DND-41 (cell line): ENCODE data around the gene TBATA.

Experiments used
- ATAC-seq: fragments of 200-7000 bp; cut with Tn5 transposase; 3 replicates; pipeline ENCODE4 v1.9.1; 2021; ENCODE audit warnings: low read depth; ENCODE audit not compliant: insufficient read depth
- DNase-seq: peaks from one replicate; pipeline ENCODE4 v3.0.0-alpha.2; 2020
- H2AFZ ChIP-seq: 2 replicates; pipeline ENCODE4 v1.6.0; 2012; ENCODE audit warnings: low read depth, low read length
- H3K27ac ChIP-seq: 2 replicates; pipeline ENCODE4 v1.5.1; 2012; ENCODE audit warnings: low read length, inconsistent platforms
- H3K27me3 ChIP-seq: fragments of 200-600 bp; sonication (generic); 2 replicates; pipeline ENCODE4 v1.6.0; 2012; ENCODE audit warnings: low read length, mild to moderate bottlenecking, inconsistent platforms; ENCODE audit not compliant: insufficient read depth, poor library complexity
- H3K36me3 ChIP-seq: 2 replicates; pipeline ENCODE4 v1.5.1; 2012; ENCODE audit warnings: low read length, inconsistent platforms; ENCODE audit not compliant: insufficient read depth
- H3K4me1 ChIP-seq: 2 replicates; pipeline ENCODE4 v1.5.1; 2012; ENCODE audit warnings: mild to moderate bottlenecking, low read length; ENCODE audit not compliant: insufficient read depth
- H3K4me2 ChIP-seq: 2 replicates; pipeline ENCODE4 v1.6.0; 2012; ENCODE audit warnings: mild to moderate bottlenecking, moderate library complexity, low read length, inconsistent platforms; ENCODE audit not compliant: insufficient read depth
- H3K4me3 ChIP-seq, 2 experiments: fragments of 200-600 bp in 1 of 2; shearing (Covaris generic) in 1 of 2; 2 replicates each; pipeline ENCODE4 v1.5.1; 2012 to 2016; ENCODE audit warnings: inconsistent platforms in 2 of 2, low read length in 2 of 2, mild to moderate bottlenecking in 2 of 2, low read depth in 1 of 2, moderate library complexity in 1 of 2
- H3K79me2 ChIP-seq: 2 replicates; pipeline ENCODE4 v1.6.0; 2012; ENCODE audit warnings: low read length, inconsistent platforms; ENCODE audit not compliant: insufficient read depth
- H3K9ac ChIP-seq: 2 replicates; pipeline ENCODE4 v1.6.0; 2012; ENCODE audit warnings: low read depth, mild to moderate bottlenecking, inconsistent platforms, low read length, moderate library complexity
- H3K9me3 ChIP-seq: 2 replicates; pipeline ENCODE4 v1.5.1; 2012; ENCODE audit warnings: low read length, moderate library complexity, mild to moderate bottlenecking, inconsistent platforms; ENCODE audit not compliant: insufficient read depth, severe bottlenecking
- H4K20me1 ChIP-seq: 2 replicates; pipeline ENCODE4 v1.6.0; 2012; ENCODE audit warnings: low read length; ENCODE audit not compliant: insufficient read depth
- CTCF ChIP-seq: IDR thresholded peaks from 2 replicates; pipeline ENCODE4 v1.5.1; 2012; ENCODE audit warnings: borderline replicate concordance, low read length, moderate library complexity, mild to moderate bottlenecking; ENCODE audit not compliant: poor library complexity, severe bottlenecking; ENCODE audit errors: extremely low read depth
- EZH2 ChIP-seq: IDR thresholded peaks from 3 replicates; pipeline ENCODE4 v1.6.1; 2012; ENCODE audit warnings: borderline replicate concordance, low read depth, mild to moderate bottlenecking, moderate library complexity, low read length, inconsistent platforms; ENCODE audit not compliant: severe bottlenecking

The TBATA gene

GRCh38 chr10:70750156-70750703 lies 34.9 kb downstream of the TBATA start:
- Histone ChIP-seq H3K9ac (no peak overlapping the region), H3K9me3 (no peaks in the 10 kb centered on the region), H4K20me1 (no peaks in the 10 kb centered on the region), H3K4me3 (no peak overlapping the region), H3K27ac (no peak overlapping the region), H3K27me3 (no peaks in the 10 kb centered on the region), H3K36me3 (no peaks in the 10 kb centered on the region), H2AFZ (no peak overlapping the region), H3K79me2 (no peaks in the 10 kb centered on the region), H3K4me2 (no peak overlapping the region), H3K4me1 (no peaks in the 10 kb centered on the region)
- TF ChIP-seq EZH2: no peak
- no peak for TF ChIP-seq CTCF
- ATAC-seq: no peak
- DNase-seq: no peak

- H3K4me1 ChIP-seq: no peaks in the 10 kb centered on the region
- no peak overlapping the region for H3K27ac ChIP-seq
- no peak overlapping the region for H3K4me3 ChIP-seq
- no peaks in the 10 kb centered on the region for H3K9me3 ChIP-seq
- H3K79me2 ChIP-seq: no peaks in the 10 kb centered on the region
- no peaks in the 10 kb centered on the region for H4K20me1 ChIP-seq
- no peak overlapping the region for H2AFZ ChIP-seq
- no peaks in the 10 kb centered on the region for H3K27me3 ChIP-seq
- DNase-seq (no peak), ATAC-seq (no peak)
- H3K36me3 ChIP-seq: no peaks in the 10 kb centered on the region
- TF ChIP-seq EZH2 (no peak), CTCF (no peak)
- no peak overlapping the region for H3K9ac ChIP-seq
- no peak overlapping the region for H3K4me2 ChIP-seq
These were observed 35.4 kb downstream of the TBATA start for GRCh38 chr10:70749756-70750155.

- no peaks in the 10 kb centered on the region for H4K20me1 ChIP-seq
- DNase-seq (no peak), ATAC-seq (no peak)
- H3K4me3 ChIP-seq: no peak overlapping the region
- H3K4me2 ChIP-seq: no peak overlapping the region
- H3K79me2 ChIP-seq: no peaks in the 10 kb centered on the region
- no peaks in the 10 kb centered on the region for H3K36me3 ChIP-seq
- peaks cover 3% of the 10 kb centered on the region for H3K4me1 ChIP-seq
- H3K9me3 ChIP-seq: no peaks in the 10 kb centered on the region
- no peak overlapping the region for H3K9ac ChIP-seq
- no peaks in the 10 kb centered on the region for H3K27me3 ChIP-seq
- no peak for TF ChIP-seq CTCF
- TF ChIP-seq EZH2: no peak
- no peak overlapping the region for H2AFZ ChIP-seq
- no peak overlapping the region for H3K27ac ChIP-seq
These were observed 36.2 kb downstream of the TBATA start for GRCh38 chr10:70748801-70749573.
